WERI-Rb-1 (cell line): ENCODE results near the gene CEND1.

Experiments used
- DNase-seq: peaks from one replicate; pipeline ENCODE4 v3.0.0-alpha.2; 2020
- H3K27ac ChIP-seq: fragments of 250-450 bp; sonication (Bioruptor Pico); 2 replicates; pipeline ENCODE4 v1.5.1; 2020; ENCODE audit warnings: mild to moderate bottlenecking, moderate library complexity
- H3K27me3 ChIP-seq: fragments of 250-450 bp; sonication (Bioruptor Pico); 2 replicates; pipeline ENCODE4 v1.5.1; 2021; ENCODE audit warnings: mild to moderate bottlenecking, low read depth, moderate library complexity; ENCODE audit not compliant: insufficient read depth, severe bottlenecking
- H3K36me3 ChIP-seq: fragments of 250-450 bp; sonication (Bioruptor Pico); 2 replicates; pipeline ENCODE4 v1.5.1; 2020; ENCODE audit warnings: mild to moderate bottlenecking, moderate library complexity
- H3K4me3 ChIP-seq: 2 replicates; pipeline ENCODE4 v1.5.1; 2011; ENCODE audit warnings: low read depth, mild to moderate bottlenecking, control low read depth, low read length
- H3K9me3 ChIP-seq: fragments of 250-450 bp; sonication (Bioruptor Pico); 2 replicates; pipeline ENCODE4 v1.5.1; 2021; ENCODE audit warnings: mild to moderate bottlenecking, moderate library complexity; ENCODE audit not compliant: severe bottlenecking
- CTCF ChIP-seq: IDR thresholded peaks from 2 replicates; pipeline ENCODE4 v1.5.1; 2011; ENCODE audit warnings: low read depth, mild to moderate bottlenecking, control low read depth, inconsistent platforms, low read length

The CEND1 gene

GRCh38 chr11:826227-826621 is 36.3 kb upstream of the CEND1 start:
- H3K27me3 ChIP-seq: no peaks in the 10 kb centered on the region

GRCh38 chr11:825366-826226 is 35.7 kb upstream of the CEND1 start:
- DNase-seq: no peak
- no peak for TF ChIP-seq CTCF
- peaks cover 39% of the 10 kb centered on the region for H3K36me3 ChIP-seq
- no peaks in the 10 kb centered on the region for H3K9me3 ChIP-seq
- no peak overlapping the region for H3K4me3 ChIP-seq
- H3K27ac ChIP-seq: peak overlapping the region; percentile 64
- H3K27me3 ChIP-seq: no peaks in the 10 kb centered on the region

More at GRCh38 chr11:826227-826621, 36.3 kb upstream of the CEND1 start:
- DNase-seq: no peak
- no peak for TF ChIP-seq CTCF
- Histone ChIP-seq H3K27ac (peak overlapping the region; percentile 97), H3K4me3 (peak overlapping the region; percentile 61), H3K36me3 (peaks cover 34% of the 10 kb centered on the region), H3K9me3 (no peaks in the 10 kb centered on the region)

GRCh38 chr11:824942-825341 is 35.1 kb upstream of the CEND1 start:
- TF ChIP-seq CTCF: no peak
- Histone ChIP-seq H3K4me3 (no peak overlapping the region), H3K36me3 (peaks cover 39% of the 10 kb centered on the region), H3K9me3 (no peaks in the 10 kb centered on the region), H3K27ac (peak overlapping the region; percentile 64), H3K27me3 (no peaks in the 10 kb centered on the region)
- no peak for DNase-seq

- Histone ChIP-seq H3K27me3 (no peaks in the 10 kb centered on the region), H3K4me3 (no peak overlapping the region), H3K9me3 (no peaks in the 10 kb centered on the region), H3K36me3 (peaks cover 39% of the 10 kb centered on the region), H3K27ac (peak overlapping the region; percentile 64)
- peak; percentile 61 for DNase-seq
- TF ChIP-seq CTCF: no peak
These were observed 34.5 kb upstream of the CEND1 start for GRCh38 chr11:824292-824880.

- no peak for TF ChIP-seq CTCF
- H3K27ac ChIP-seq: peak overlapping the region; percentile 64
These were observed 33.8 kb upstream of the CEND1 start for GRCh38 chr11:823441-824291.

More at GRCh38 chr11:823441-824291, 33.8 kb upstream of the CEND1 start:
- Histone ChIP-seq H3K9me3 (no peaks in the 10 kb centered on the region), H3K36me3 (peaks cover 39% of the 10 kb centered on the region), H3K4me3 (no peak overlapping the region), H3K27me3 (no peaks in the 10 kb centered on the region)
- no peak for DNase-seq
